GM23338 (cell line): ENCODE measurements around the gene ACVR1C. TPM values are rescaled to one million over a fixed set of nuclear protein-coding genes. Genes with fewer than 3 reads are reported as not detected.
A peak's percentile ranks its signal among the peaks of the same experiment; 100 is the strongest.

ENCODE experiments used
- ATAC-seq: fragments of 200-7000 bp; cut with Tn5 transposase; 3 replicates; pipeline ENCODE4 v1.9.1; 2020
- DNase-seq: peaks from one replicate; pipeline ENCODE4 v3.0.0-alpha.2; 2015; ENCODE audit warnings: low spot score
- H2AFZ ChIP-seq: fragments of 200-600 bp; sonication (generic); 2 replicates; pipeline ENCODE4 v1.8.0; 2016; ENCODE audit warnings: antibody characterized with exemption, mild to moderate bottlenecking, moderate library complexity
- H3F3A ChIP-seq: fragments of 200-600 bp; sonication (generic); replicated peaks from 2 replicates; pipeline ENCODE4 v1.8.0; 2017; ENCODE audit warnings: antibody characterized with exemption, mixed run types, low read depth
- H3K27ac ChIP-seq: fragments of 200-600 bp; sonication (generic); 2 replicates; pipeline ENCODE4 v1.6.1; 2016; ENCODE audit warnings: low read depth
- H3K27me3 ChIP-seq: fragments of 200-600 bp; sonication (generic); 2 replicates; pipeline ENCODE4 v1.8.0; 2016; ENCODE audit warnings: mild to moderate bottlenecking, mixed run types, moderate library complexity; ENCODE audit not compliant: insufficient read depth
- H3K36me3 ChIP-seq: fragments of 200-600 bp; sonication (generic); 2 replicates; pipeline ENCODE4 v1.8.0; 2016; ENCODE audit warnings: mild to moderate bottlenecking; ENCODE audit not compliant: insufficient read depth
- H3K4me1 ChIP-seq: fragments of 200-600 bp; sonication (generic); 2 replicates; pipeline ENCODE4 v1.8.0; 2016; ENCODE audit warnings: mild to moderate bottlenecking, moderate library complexity; ENCODE audit not compliant: insufficient read depth
- H3K4me2 ChIP-seq: fragments of 200-600 bp; sonication (generic); 2 replicates; pipeline ENCODE4 v1.7.1; 2017; ENCODE audit warnings: mixed run types
- H3K4me3 ChIP-seq: fragments of 200-600 bp; sonication (generic); 2 replicates; pipeline ENCODE4 v1.6.1; 2016; ENCODE audit warnings: mixed run types
- H3K79me2 ChIP-seq: fragments of 200-600 bp; sonication (generic); replicated peaks from 2 replicates; pipeline ENCODE4 v1.8.0; 2017; ENCODE audit warnings: mild to moderate bottlenecking; ENCODE audit not compliant: insufficient read depth
- H3K9me2 ChIP-seq: fragments of 200-600 bp; sonication (generic); 2 replicates; pipeline ENCODE4 v1.8.0; 2017; ENCODE audit not compliant: insufficient read depth
- H4K20me1 ChIP-seq: fragments of 200-600 bp; sonication (generic); replicated peaks from 2 replicates; pipeline ENCODE4 v1.8.0; 2017; ENCODE audit warnings: mild to moderate bottlenecking; ENCODE audit not compliant: insufficient read depth
- H3K27ac Mint-ChIP-seq: 2 replicates; pipeline ENCODE4 v1.8.0; 2020; ENCODE audit warnings: inconsistent platforms, mild to moderate bottlenecking, moderate library complexity, mixed read lengths
- H3K27me3 Mint-ChIP-seq: 3 replicates; pipeline ENCODE4 v1.8.0; 2022; ENCODE audit warnings: low read depth, mild to moderate bottlenecking, moderate library complexity, mixed read lengths, inconsistent platforms; ENCODE audit not compliant: insufficient read depth, poor library complexity
- H3K36me3 Mint-ChIP-seq: 3 replicates; pipeline ENCODE4 v1.8.0; 2021; ENCODE audit warnings: low read depth, mild to moderate bottlenecking, inconsistent platforms, moderate library complexity, mixed read lengths
- H3K4me1 Mint-ChIP-seq: 3 replicates; pipeline ENCODE4 v1.8.0; 2020; ENCODE audit warnings: mild to moderate bottlenecking, inconsistent platforms, mixed read lengths
- H3K4me3 Mint-ChIP-seq: 3 replicates; pipeline ENCODE4 v1.8.0; 2021; ENCODE audit warnings: moderate library complexity, mild to moderate bottlenecking, inconsistent platforms, mixed read lengths
- H3K9me3 Mint-ChIP-seq: 3 replicates; pipeline ENCODE4 v1.8.0; 2020; ENCODE audit warnings: moderate library complexity, mild to moderate bottlenecking, inconsistent platforms, mixed read lengths
- CREB1 ChIP-seq: fragments of 250-450 bp; sonication (Bioruptor Pico); IDR thresholded peaks from 2 replicates; pipeline ENCODE4 v1.5.0; 2020; ENCODE audit warnings: low read depth, mild to moderate bottlenecking, moderate library complexity
- CTCF ChIP-seq, 2 experiments: fragments of 200-600 bp in 1 of 2; sonication (generic) in 1 of 2; conservative IDR thresholded peaks; 2 replicates each; pipeline versions ENCODE4 v1.5.1 to v1.6.1; 2016 to 2017; ENCODE audit warnings: antibody characterized with exemption in 2 of 2, low read depth in 2 of 2, mild to moderate bottlenecking in 2 of 2, moderate library complexity in 1 of 2
- ETS1 ChIP-seq: IDR thresholded peaks from 2 replicates; pipeline ENCODE4 v1.6.1; 2016; ENCODE audit warnings: antibody characterized with exemption
- EZH2phosphoT487 ChIP-seq: fragments of 200-600 bp; sonication (generic); IDR thresholded peaks from one replicate; pipeline ENCODE4 v1.8.1; 2018; ENCODE audit warnings: antibody characterized with exemption; ENCODE audit not compliant: unreplicated experiment
- JUNB ChIP-seq: IDR thresholded peaks from one replicate; pipeline ENCODE4 v1.6.1; 2016; ENCODE audit warnings: antibody characterized with exemption; ENCODE audit not compliant: unreplicated experiment
- NANOG ChIP-seq: IDR thresholded peaks from 2 replicates; pipeline ENCODE4 v1.6.1; 2016; ENCODE audit warnings: antibody characterized with exemption, borderline replicate concordance
- STAT1 ChIP-seq: IDR thresholded peaks from one replicate; pipeline ENCODE4 v1.6.1; 2016; ENCODE audit warnings: antibody characterized with exemption; ENCODE audit not compliant: unreplicated experiment
- ZNF114 ChIP-seq: fragments of 250-450 bp; sonication (Bioruptor Pico); IDR thresholded peaks from 2 replicates; pipeline ENCODE4 v1.5.0; 2020; ENCODE audit warnings: mild to moderate bottlenecking, moderate library complexity
- ZNF331 ChIP-seq: fragments of 250-450 bp; sonication (Bioruptor Pico); IDR thresholded peaks from 2 replicates; pipeline ENCODE4 v1.5.0; 2020; ENCODE audit warnings: low read depth, mild to moderate bottlenecking, moderate library complexity
- polyA plus RNA-seq: library from polyadenylated mRNA; unstranded; fragments of >200 nt; fragmentation: Nextera tagmentation; extraction: Ambion mirVana; gene quantifications from 2 replicates; pipeline ENCODE4 v1.2.1, GENCODE V29; 2016
- total RNA-seq: library from RNA; depleted of rRNA; stranded (reverse); fragments of >200 nt; shearing (Covaris generic); gene quantifications from 2 replicates; pipeline ENCODE4 v1.2.3, GENCODE V29; 2014
- TF ChIP-seq, protein P1 (sequence below): fragments of 250-450 bp; sonication (Bioruptor Pico); IDR thresholded peaks from 2 replicates; pipeline ENCODE4 v1.5.0; 2020; ENCODE audit warnings: mild to moderate bottlenecking, moderate library complexity

ACVR1C gene
- total and polyA plus RNA-seq, 2 experiments from 2014 or later = 0.61 to 0.94 TPM

DNA sequence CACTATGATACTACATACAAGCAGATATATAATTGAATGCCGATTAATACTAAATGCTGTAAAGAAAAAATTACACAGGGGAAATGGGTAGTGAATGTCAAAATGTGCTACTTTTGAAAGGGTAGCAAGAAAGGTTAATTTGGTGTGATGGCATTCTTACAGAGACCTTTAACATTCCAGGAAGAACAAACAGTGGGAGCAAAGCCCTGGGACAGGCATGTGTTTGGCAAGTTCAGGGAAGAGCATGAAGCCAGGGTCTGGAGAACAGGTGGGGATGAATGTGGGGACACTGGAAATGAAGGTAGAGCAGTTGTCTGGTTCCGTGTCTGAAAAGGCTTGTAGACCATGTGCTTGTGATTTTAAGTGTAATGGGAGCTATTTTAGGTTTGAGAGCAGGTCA lies 102.6 kb downstream of the ACVR1C start:
- no peak overlapping the region for H2AFZ ChIP-seq
- H3K9me2 ChIP-seq = no peaks in the 10 kb centered on the region
- H3K4me1 Mint-ChIP-seq = no peaks in the 10 kb centered on the region
- no peak overlapping the region for H3K4me2 ChIP-seq
- H3K36me3 ChIP-seq = no peaks in the 10 kb centered on the region
- H3K4me3 Mint-ChIP-seq = no peak overlapping the region
- H3K79me2 ChIP-seq = no peaks in the 10 kb centered on the region
- no peak for ATAC-seq
- H3K27me3 Mint-ChIP-seq = no peaks in the 10 kb centered on the region
- no peak overlapping the region for H3K27ac Mint-ChIP-seq
- no peaks in the 10 kb centered on the region for H3K36me3 Mint-ChIP-seq
- H3K27ac ChIP-seq = no peak overlapping the region
- peak; percentile 3 for DNase-seq
- H3K27me3 ChIP-seq = no peaks in the 10 kb centered on the region
- TF ChIP-seq EZH2phosphoT487 (no peak), ZNF331 (CRISPR knock-in tag) (no peak)
- H3K4me1 ChIP-seq = no peaks in the 10 kb centered on the region
- no peaks in the 10 kb centered on the region for H3K9me3 Mint-ChIP-seq
- H3F3A ChIP-seq = no peaks in the 10 kb centered on the region
- no peaks in the 10 kb centered on the region for H4K20me1 ChIP-seq
- no peak overlapping the region for H3K4me3 ChIP-seq

DNA sequence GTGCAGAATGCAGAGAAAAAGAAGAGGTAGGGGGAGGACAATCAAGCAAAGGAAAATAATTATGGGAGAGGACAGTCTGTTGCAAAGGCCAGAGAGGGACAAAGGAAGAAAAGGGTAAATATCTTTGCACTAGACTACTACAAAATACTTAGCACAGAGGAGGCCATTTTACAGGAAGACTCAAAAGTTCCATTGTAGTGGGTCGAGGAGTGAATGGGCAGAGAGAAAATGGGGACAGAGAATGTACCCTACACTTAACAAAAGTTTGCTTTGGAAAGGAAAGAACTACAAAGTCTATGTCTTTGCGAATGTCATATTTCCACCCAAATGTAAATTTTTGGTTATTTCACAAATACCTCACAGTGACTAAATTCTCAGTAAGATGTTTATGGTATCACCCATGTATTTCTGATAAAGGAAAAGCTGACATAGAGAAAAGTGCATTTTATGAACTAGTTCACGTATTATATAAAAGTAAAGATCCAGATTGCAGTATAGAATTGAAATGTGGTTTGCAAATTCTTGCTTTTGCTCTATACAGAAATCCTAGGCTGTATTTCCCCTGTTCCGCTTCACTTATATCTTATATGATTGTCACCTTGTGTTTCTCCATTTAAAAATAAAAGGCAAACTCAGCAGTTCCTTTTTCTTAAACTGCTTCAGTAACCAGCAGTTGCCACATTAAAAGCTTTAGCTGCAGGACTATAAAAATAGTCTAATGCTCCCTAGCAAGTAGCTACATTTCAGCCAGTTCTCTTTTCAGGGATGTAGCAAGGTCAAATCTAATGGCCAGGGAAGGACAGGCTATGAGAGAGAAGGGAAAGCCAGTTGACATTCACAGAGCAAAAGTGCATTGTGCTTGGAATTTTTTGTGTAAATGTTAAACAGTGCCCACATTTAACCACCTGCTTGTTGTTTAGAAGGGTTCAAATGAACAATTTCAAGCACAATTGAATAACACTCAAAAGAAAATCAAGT lies 105.1 kb downstream of the ACVR1C start:
- H3K36me3 ChIP-seq = no peaks in the 10 kb centered on the region
- no peaks in the 10 kb centered on the region for H3K36me3 Mint-ChIP-seq
- H3K27ac ChIP-seq = no peak overlapping the region
- ATAC-seq (no peak), DNase-seq (no peak)
- no peak overlapping the region for H3K4me3 Mint-ChIP-seq
- no peaks in the 10 kb centered on the region for H3K79me2 ChIP-seq
- H3K9me2 ChIP-seq = no peaks in the 10 kb centered on the region
- H3K27ac Mint-ChIP-seq = no peak overlapping the region
- H3K4me2 ChIP-seq = no peak overlapping the region
- no peaks in the 10 kb centered on the region for H4K20me1 ChIP-seq
- no peaks in the 10 kb centered on the region for H3K4me1 ChIP-seq
- H3K27me3 Mint-ChIP-seq = no peaks in the 10 kb centered on the region
- H2AFZ ChIP-seq = no peak overlapping the region; the same call in 1 of the 2 replicates
- no peaks in the 10 kb centered on the region for H3F3A ChIP-seq
- no peaks in the 10 kb centered on the region for H3K9me3 Mint-ChIP-seq
- no peaks in the 10 kb centered on the region for H3K4me1 Mint-ChIP-seq
- H3K27me3 ChIP-seq = no peaks in the 10 kb centered on the region
- no peak overlapping the region for H3K4me3 ChIP-seq
- TF ChIP-seq ZNF331 (CRISPR knock-in tag) (no peak), STAT1 (no peak), ZNF114 (CRISPR knock-in tag) (no peak), JUNB (no peak), CTCF (conservative IDR thresholded peaks at IDR 0.05; ENCODE audit: low read depth in 2 of 2) (no peak), NANOG (no peak), CREB1 (no peak), ETS1 (no peak)
- TF ChIP-seq, protein P1, sequence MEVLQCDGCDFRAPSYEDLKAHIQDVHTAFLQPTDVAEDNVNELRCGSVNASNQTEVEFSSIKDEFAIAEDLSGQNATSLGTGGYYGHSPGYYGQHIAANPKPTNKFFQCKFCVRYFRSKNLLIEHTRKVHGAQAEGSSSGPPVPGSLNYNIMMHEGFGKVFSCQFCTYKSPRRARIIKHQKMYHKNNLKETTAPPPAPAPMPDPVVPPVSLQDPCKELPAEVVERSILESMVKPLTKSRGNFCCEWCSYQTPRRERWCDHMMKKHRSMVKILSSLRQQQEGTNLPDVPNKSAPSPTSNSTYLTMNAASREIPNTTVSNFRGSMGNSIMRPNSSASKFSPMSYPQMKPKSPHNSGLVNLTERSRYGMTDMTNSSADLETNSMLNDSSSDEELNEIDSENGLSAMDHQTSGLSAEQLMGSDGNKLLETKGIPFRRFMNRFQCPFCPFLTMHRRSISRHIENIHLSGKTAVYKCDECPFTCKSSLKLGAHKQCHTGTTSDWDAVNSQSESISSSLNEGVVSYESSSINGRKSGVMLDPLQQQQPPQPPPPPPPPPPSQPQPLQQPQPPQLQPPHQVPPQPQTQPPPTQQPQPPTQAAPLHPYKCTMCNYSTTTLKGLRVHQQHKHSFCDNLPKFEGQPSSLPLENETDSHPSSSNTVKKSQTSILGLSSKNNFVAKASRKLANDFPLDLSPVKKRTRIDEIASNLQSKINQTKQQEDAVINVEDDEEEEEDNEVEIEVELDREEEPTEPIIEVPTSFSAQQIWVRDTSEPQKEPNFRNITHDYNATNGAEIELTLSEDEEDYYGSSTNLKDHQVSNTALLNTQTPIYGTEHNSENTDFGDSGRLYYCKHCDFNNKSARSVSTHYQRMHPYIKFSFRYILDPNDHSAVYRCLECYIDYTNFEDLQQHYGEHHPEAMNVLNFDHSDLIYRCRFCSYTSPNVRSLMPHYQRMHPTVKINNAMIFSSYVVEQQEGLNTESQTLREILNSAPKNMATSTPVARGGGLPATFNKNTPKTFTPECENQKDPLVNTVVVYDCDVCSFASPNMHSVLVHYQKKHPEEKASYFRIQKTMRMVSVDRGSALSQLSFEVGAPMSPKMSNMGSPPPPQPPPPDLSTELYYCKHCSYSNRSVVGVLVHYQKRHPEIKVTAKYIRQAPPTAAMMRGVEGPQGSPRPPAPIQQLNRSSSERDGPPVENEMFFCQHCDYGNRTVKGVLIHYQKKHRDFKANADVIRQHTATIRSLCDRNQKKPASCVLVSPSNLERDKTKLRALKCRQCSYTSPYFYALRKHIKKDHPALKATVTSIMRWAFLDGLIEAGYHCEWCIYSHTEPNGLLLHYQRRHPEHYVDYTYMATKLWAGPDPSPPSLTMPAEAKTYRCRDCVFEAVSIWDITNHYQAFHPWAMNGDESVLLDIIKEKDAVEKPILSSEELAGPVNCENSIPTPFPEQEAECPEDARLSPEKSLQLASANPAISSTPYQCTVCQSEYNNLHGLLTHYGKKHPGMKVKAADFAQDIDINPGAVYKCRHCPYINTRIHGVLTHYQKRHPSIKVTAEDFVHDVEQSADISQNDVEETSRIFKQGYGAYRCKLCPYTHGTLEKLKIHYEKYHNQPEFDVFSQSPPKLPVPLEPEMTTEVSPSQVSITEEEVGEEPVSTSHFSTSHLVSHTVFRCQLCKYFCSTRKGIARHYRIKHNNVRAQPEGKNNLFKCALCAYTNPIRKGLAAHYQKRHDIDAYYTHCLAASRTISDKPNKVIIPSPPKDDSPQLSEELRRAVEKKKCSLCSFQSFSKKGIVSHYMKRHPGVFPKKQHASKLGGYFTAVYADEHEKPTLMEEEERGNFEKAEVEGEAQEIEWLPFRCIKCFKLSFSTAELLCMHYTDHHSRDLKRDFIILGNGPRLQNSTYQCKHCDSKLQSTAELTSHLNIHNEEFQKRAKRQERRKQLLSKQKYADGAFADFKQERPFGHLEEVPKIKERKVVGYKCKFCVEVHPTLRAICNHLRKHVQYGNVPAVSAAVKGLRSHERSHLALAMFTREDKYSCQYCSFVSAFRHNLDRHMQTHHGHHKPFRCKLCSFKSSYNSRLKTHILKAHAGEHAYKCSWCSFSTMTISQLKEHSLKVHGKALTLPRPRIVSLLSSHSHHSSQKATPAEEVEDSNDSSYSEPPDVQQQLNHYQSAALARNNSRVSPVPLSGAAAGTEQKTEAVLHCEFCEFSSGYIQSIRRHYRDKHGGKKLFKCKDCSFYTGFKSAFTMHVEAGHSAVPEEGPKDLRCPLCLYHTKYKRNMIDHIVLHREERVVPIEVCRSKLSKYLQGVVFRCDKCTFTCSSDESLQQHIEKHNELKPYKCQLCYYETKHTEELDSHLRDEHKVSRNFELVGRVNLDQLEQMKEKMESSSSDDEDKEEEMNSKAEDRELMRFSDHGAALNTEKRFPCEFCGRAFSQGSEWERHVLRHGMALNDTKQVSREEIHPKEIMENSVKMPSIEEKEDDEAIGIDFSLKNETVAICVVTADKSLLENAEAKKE (CRISPR knock-in tag) = no peak
